GM19468 (cell line): ENCODE measurements around the gene LRRTM4.
A peak's percentile ranks its signal among the peaks of the same experiment; 100 is the strongest.

Experiments used
- ATAC-seq: cut with Tn5 transposase; IDR thresholded peaks from one replicate; pipeline ENCODE4 v1.9.1; 2021; ENCODE audit warnings: mild to moderate bottlenecking, moderate library complexity, moderate number of reproducible peaks; ENCODE audit not compliant: unreplicated experiment; ENCODE audit errors: extremely low read depth

LRRTM4 gene

GRCh38 chr2:77013457-77013856 lies 508.7 kb downstream of the LRRTM4 start:
- ATAC-seq, result no peak

GRCh38 chr2:77009307-77009706 lies 512.9 kb downstream of the LRRTM4 start:
- ATAC-seq, result no peak

GRCh38 chr2:77008853-77009252 lies 513.3 kb downstream of the LRRTM4 start:
- ATAC-seq, result no peak

- ATAC-seq, result no peak
Observed at GRCh38 chr2:77007686-77008085, 514.5 kb downstream of the LRRTM4 start.

- ATAC-seq, result no peak
Observed at GRCh38 chr2:77005522-77005921, 516.7 kb downstream of the LRRTM4 start.

- ATAC-seq, result no peak
Observed at GRCh38 chr2:77001895-77002294, 520.3 kb downstream of the LRRTM4 start.

- no peak for ATAC-seq
Observed at GRCh38 chr2:76998704-76999103, 523.5 kb downstream of the LRRTM4 start.

GRCh38 chr2:76998152-76998551 lies 524.0 kb downstream of the LRRTM4 start:
- no peak for ATAC-seq

GRCh38 chr2:76997296-76997695 lies 524.9 kb downstream of the LRRTM4 start:
- no peak for ATAC-seq

GRCh38 chr2:76985387-76986136 lies 536.6 kb downstream of the LRRTM4 start:
- ATAC-seq, result no peak

- no peak for ATAC-seq
Observed at GRCh38 chr2:76984359-76984758, 537.8 kb downstream of the LRRTM4 start.

- ATAC-seq, result no peak
Observed at GRCh38 chr2:76980067-76980787, 541.9 kb downstream of the LRRTM4 start.

- no peak for ATAC-seq
Observed at GRCh38 chr2:76977846-76978727, 544.1 kb downstream of the LRRTM4 start.

GRCh38 chr2:76975752-76976151 lies 546.4 kb downstream of the LRRTM4 start:
- no peak for ATAC-seq

- ATAC-seq, result no peak
Observed at GRCh38 chr2:76973610-76974009, 548.6 kb downstream of the LRRTM4 start.

GRCh38 chr2:76965772-76966171 lies 556.4 kb downstream of the LRRTM4 start:
- no peak for ATAC-seq

GRCh38 chr2:76958749-76959148 lies 563.4 kb downstream of the LRRTM4 start:
- ATAC-seq, result no peak

GRCh38 chr2:76953733-76954347 lies 568.3 kb downstream of the LRRTM4 start:
- peak; percentile 52 for ATAC-seq

- ATAC-seq, result no peak
Observed at GRCh38 chr2:76946631-76947145, 575.5 kb downstream of the LRRTM4 start.

GRCh38 chr2:76940559-76940958 lies 581.6 kb downstream of the LRRTM4 start:
- ATAC-seq, result no peak
